HG03460 (cell line): Measurements from ENCODE around the gene TENT5A.

Experiments used
- ATAC-seq: cut with Tn5 transposase; IDR thresholded peaks from one replicate; pipeline ENCODE4 v1.9.1; 2021; ENCODE audit not compliant: unreplicated experiment

TENT5A gene

GRCh38 chr6:81720427-81720826, 32.1 kb downstream of the TENT5A start:
- ATAC-seq = no peak

DNA sequence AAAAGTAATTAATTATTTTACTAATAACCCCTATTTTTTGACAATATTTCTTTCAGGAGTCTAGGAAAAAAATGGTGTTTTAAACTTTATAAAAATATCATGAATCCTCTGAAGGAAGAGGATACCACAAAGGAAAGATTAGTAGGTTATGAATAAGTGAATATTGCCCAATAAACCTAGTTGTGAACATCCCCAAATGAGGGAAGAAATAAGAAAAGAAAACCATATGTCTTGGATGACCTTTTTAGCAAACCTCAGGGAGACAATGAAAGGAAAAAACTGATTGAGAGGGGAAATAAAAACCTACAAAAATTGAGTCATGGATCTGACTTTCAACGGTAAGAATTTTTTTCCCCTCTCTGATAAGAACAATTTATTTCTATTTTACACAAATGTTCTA, 34.4 kb downstream of the TENT5A start:
- no peak for ATAC-seq

DNA sequence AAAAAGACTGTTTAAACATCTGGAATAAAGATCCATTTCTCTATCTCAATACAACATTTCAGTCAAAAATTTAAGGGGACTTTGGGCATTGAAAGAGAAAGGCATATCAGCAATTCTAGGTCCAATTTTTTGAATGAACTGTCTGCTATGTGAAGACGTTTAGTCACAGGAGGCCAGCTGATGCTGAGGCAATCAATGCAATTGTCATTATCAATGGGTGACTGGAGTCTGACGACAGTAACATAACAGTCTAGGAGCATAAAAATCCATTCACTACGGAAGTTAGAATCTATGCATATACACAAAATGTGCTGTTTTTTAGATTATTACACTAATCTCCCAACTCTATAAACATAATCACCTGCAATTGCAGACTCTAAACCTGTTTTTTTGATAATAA, 37.8 kb downstream of the TENT5A start:
- ATAC-seq = no peak

GRCh38 chr6:81713205-81713604, 39.3 kb downstream of the TENT5A start:
- ATAC-seq = no peak

DNA sequence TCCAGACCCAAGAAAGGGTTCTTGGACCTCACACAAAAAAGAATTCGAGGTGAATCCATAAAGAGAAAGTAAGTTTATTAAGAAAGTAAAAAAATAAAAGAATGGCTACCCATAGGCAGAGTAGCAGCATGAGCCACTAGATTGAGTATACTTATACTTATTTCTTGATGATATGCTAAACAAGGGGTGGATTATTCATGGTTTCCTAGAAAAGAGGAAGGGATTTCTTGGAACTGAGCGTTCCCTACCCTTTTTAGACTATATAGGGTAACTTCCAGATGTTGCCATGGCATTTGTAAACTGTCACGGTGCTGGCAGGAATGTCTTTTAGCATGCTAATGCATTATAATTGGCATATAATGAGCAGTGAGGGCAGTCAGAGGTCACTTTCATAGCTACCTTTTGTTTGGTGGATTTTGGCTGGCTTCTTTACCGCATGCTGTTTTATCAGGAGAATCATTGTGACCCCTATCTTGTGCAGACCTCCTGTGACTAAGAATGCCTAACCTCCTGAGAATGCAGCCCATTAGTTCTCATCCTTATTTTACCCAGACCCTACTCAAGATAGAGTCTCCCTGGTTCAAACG, 44.3 kb downstream of the TENT5A start:
- no peak for ATAC-seq

- no peak for ATAC-seq
These were observed 47.8 kb downstream of the TENT5A start for GRCh38 chr6:81704700-81705099.

DNA sequence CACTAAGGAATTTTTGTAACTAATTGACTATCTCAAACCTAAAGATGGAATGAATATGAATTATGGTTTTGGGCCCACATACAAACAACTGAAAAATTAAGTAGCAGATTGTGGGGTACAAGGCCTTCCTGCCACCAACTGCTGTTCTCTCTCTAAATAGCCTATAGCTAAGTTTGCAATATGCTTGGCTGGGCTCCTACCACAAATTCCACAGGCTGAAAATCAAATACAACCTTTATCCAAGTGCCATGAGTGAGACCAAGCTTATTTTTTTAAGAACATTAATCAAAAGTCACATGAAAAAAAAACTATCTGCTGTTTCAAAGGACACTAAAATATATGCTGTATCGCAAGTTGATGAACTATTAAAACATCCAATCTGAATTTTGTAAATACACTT, 52.1 kb downstream of the TENT5A start:
- ATAC-seq = no peak

- ATAC-seq = no peak
These were observed 54.9 kb downstream of the TENT5A start for GRCh38 chr6:81697559-81697958.

DNA sequence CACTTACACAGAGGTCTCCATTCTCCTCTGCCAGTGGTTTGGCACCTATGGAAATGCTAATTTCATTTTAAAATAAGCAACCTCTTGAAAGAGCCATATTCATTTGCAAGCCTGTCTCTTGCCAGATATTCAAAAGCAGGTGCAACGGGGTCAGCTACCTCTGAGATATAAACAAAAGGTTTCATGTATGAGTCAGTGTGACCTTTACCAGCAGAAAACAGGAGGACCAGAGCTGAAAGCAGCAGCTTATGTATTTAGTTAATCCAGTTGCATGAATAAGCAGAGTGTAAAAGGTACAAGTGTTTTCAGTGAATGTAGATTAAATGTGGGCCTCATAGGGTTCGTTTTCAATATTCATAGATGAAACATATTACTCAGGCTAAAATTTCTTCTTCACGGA, 56.0 kb downstream of the TENT5A start:
- no peak for ATAC-seq
